Fibroblast of the aortic adventitia (primary cell): Measurements from ENCODE around the gene MBD3L5. TPM values are rescaled to one million over a fixed set of nuclear protein-coding genes. Genes with fewer than 3 reads are reported as not detected.
"Not testable (repeated sequence)": the region's sequence is repeated elsewhere in the genome, so short reads cannot be mapped to it uniquely, and the experiment has no call there.

Experiments used
- DNase-seq: peaks from one replicate; pipeline ENCODE4 v3.0.0-alpha.2; 2010; ENCODE audit warnings: low read depth
- H3K4me3 ChIP-seq: 2 replicates; pipeline ENCODE4 v1.5.1; 2011; ENCODE audit warnings: low read depth, mild to moderate bottlenecking, control low read depth, low read length, moderate library complexity
- CTCF ChIP-seq: IDR thresholded peaks from 2 replicates; pipeline ENCODE4 v1.5.1; 2011; ENCODE audit warnings: mild to moderate bottlenecking, low read length, control low read depth, inconsistent platforms; ENCODE audit not compliant: insufficient read depth
- total RNA-seq: library from RNA; depleted of rRNA; stranded (reverse); fragments of >200 nt; gene quantifications from 2 replicates; pipeline ENCODE4 v1.2.3, GENCODE V29; 2012; ENCODE audit warnings: low replicate concordance

Gene MBD3L5
- total RNA-seq, 1 donor, result not detected

- no peak for TF ChIP-seq CTCF
- no peak overlapping the region for H3K4me3 ChIP-seq
- no peak for DNase-seq
Observed at GRCh38 chr19:7063339-7063738, 33.0 kb downstream of the MBD3L5 start.

DNA sequence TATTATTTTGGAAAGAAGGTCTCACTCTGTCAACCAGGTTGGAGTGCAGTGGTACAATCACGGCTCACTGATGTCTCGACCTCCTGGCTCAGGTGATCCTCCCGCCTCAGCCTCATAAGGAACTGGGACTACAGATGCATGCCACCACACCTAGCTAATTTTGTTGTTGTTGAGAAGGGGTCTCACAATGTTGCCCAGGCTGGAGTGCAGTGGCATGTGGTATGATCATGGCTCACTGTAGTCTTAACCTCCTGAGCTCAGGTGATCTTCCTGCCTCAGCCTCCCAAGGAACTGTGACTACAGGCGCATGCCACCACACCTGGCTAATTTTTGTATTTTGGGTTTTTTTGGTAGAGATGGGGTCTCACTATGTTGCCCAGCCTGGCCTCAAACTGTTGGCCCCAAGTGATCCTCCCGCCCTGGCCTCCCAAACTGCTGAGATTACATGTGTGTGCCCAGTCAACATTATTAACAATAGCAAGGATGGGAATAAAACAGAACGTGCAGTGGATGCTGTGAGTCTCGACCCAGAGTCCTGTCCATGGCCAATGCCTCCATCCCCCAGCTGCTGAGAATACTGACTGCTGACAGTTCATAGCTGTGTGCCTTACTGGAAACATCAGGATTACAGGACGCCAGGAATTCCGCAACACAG is 33.5 kb downstream of the MBD3L5 start:
- TF ChIP-seq CTCF, result no peak
- DNase-seq, result no peak
- H3K4me3 ChIP-seq, result no peak overlapping the region

- peak; percentile 36 for TF ChIP-seq CTCF
- H3K4me3 ChIP-seq, DNase-seq: not testable (repeated sequence)
Observed at GRCh38 chr19:7067122-7067521, 36.7 kb downstream of the MBD3L5 start.

- no peak overlapping the region for H3K4me3 ChIP-seq
- peak; percentile 20 for DNase-seq
Observed at GRCh38 chr19:7067716-7068115, 37.3 kb downstream of the MBD3L5 start.

DNA sequence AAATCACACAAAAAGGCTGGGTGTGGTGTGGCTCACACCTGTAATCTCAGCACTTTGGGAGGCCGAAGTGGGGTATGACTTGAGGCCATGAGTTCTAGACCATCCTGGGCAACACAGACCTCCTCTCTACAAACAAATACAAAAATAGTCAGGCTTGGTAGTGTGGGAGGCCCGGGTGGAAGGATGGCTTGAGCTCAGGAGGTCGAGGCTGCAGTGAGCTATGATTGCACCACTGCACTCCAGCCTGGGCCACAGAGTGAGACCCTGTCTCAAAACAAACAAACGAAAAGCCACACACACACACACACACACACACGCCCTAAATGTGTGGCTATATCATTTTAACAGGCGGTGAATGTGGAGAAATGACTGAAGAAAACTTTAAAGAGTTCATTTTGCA is 38.2 kb downstream of the MBD3L5 start:
- no peak overlapping the region for H3K4me3 ChIP-seq

More at GRCh38 chr19:7067716-7068115, 37.3 kb downstream of the MBD3L5 start:
- TF ChIP-seq CTCF, result no peak

DNA sequence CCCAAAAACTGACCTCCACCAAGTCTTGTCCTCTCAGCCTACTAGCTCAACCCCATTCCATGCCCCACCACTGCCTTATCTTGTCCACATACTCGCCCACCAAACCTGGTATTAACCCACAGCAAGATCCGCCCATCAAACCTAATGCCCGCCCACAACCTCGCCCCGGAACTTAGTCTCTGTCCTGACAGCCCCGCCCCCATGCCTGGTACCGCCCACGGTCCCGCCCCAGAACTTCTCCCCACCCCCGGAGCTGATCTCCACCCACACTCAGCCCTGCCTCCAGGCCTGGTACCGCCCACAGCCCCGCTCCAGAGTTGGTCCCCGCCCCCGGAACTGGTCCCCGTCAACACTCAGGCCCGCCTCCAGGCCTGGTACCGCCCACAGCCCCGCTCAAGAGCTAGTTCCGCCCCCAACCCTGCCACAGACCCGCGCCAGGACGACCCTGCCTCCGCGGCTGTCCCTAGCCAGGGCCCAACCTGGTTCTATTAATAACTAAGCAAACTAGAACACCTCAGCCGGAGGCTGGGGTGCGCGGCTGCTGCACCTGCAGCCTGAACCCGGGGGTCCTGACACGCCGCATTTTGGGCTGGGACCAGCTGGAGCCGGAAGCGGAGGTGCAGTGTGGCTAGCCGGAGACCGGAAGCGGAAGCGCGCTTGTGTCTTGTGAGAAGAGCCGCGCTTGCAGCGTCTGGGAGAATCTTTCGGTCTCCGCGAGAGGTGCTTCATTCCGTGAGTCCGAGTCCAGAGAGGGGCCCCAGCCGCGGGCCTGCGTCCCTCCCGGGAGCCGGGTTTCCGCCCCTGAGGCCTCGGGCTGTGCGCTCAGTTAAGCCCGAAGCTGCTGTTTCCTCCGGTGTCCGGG is 38.9 kb downstream of the MBD3L5 start, which contains the start of gene ZNF557:
TSS of gene ZNF557 (plus strand) at position 662 of the 862 bp plus-strand sequence. CDS start 5,372 bp downstream, outside the sequence.
- TF ChIP-seq CTCF, result no peak

More for the DNA sequence above, 38.2 kb downstream of the MBD3L5 start:
- no peak for TF ChIP-seq CTCF
- DNase-seq, result no peak

More for the DNA sequence above, 38.9 kb downstream of the MBD3L5 start, which contains the start of gene ZNF557:
- peak; percentile 95 for DNase-seq
- peak within 1 kb of the TSS; percentile 93 for H3K4me3 ChIP-seq
